Nephron progenitor cell (in vitro differentiated cells): ENCODE data around the gene TMCC1.

ENCODE experiments used
- DNase-seq: peaks from one replicate; pipeline ENCODE4 v3.0.0; 2021
- H3K27ac Mint-ChIP-seq: 2 replicates; pipeline ENCODE4 v1.8.0; 2021; ENCODE audit warnings: mild to moderate bottlenecking, moderate library complexity, mixed read lengths
- H3K27me3 Mint-ChIP-seq: 2 replicates; pipeline ENCODE4 v1.8.0; 2021; ENCODE audit warnings: mild to moderate bottlenecking, low read depth, mixed read lengths; ENCODE audit not compliant: poor library complexity
- H3K36me3 Mint-ChIP-seq: 2 replicates; pipeline ENCODE4 v1.8.0; 2021; ENCODE audit warnings: low read depth, mixed read lengths
- H3K4me1 Mint-ChIP-seq: 2 replicates; pipeline ENCODE4 v1.8.0; 2021; ENCODE audit warnings: mixed read lengths
- H3K4me3 Mint-ChIP-seq: 2 replicates; pipeline ENCODE4 v1.8.0; 2021; ENCODE audit warnings: mild to moderate bottlenecking, moderate library complexity, mixed read lengths
- H3K9me3 Mint-ChIP-seq: 2 replicates; pipeline ENCODE4 v1.8.0; 2021; ENCODE audit warnings: mild to moderate bottlenecking, moderate library complexity, mixed read lengths
- CTCF ChIP-seq: fragments of 200-600 bp; sonication (generic); IDR thresholded peaks from 2 replicates; pipeline ENCODE4 v1.5.0; 2021; ENCODE audit warnings: antibody characterized with exemption

The TMCC1 gene

DNA sequence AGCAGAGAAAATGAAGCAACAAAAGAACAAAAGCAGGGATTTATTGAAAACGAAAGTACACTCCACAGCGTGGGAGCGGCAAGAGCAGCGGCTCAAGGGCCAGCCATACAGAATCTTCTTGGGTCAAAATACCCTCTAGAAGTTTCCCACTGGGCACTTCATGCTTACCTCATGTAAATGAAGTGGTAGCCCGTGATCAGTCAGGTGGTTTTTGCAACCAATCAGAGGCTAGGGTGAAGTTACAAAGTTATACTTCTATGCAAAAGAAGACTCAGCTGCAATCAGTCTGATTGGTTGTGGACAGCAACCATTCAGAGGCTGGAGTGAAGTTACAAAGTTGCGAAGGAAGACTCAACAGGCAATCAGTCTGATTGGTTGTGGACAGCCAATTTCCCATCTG, 43.2 kb upstream of the TMCC1 start:
- Mint-ChIP-seq H3K4me3 (no peak overlapping the region), H3K27me3 (peaks cover 18% of the 10 kb centered on the region), H3K36me3 (no peaks in the 10 kb centered on the region), H3K27ac (peak overlapping the region; percentile 74), H3K9me3 (no peaks in the 10 kb centered on the region), H3K4me1 (peaks cover 18% of the 10 kb centered on the region)
- TF ChIP-seq CTCF: no peak
- DNase-seq: no peak

GRCh38 chr3:129934234-129935123, 41.0 kb upstream of the TMCC1 start:
- no peaks in the 10 kb centered on the region for H3K36me3 Mint-ChIP-seq
- no peak overlapping the region for H3K4me3 Mint-ChIP-seq
- TF ChIP-seq CTCF: peak; percentile 92

GRCh38 chr3:129933471-129933870, 40.0 kb upstream of the TMCC1 start:
- TF ChIP-seq CTCF: no peak
- H3K36me3 Mint-ChIP-seq: no peaks in the 10 kb centered on the region
- no peak for DNase-seq
- H3K4me1 Mint-ChIP-seq: peaks cover 18% of the 10 kb centered on the region
- peaks cover 18% of the 10 kb centered on the region for H3K9me3 Mint-ChIP-seq
- no peak overlapping the region for H3K27ac Mint-ChIP-seq
- H3K27me3 Mint-ChIP-seq: peaks cover 9% of the 10 kb centered on the region
- H3K4me3 Mint-ChIP-seq: no peak overlapping the region

More at GRCh38 chr3:129934234-129935123, 41.0 kb upstream of the TMCC1 start:
- Mint-ChIP-seq H3K27ac (no peak overlapping the region), H3K4me1 (peaks cover 18% of the 10 kb centered on the region), H3K9me3 (peaks cover 15% of the 10 kb centered on the region), H3K27me3 (peaks cover 9% of the 10 kb centered on the region)
- DNase-seq: peak; percentile 55

- Mint-ChIP-seq H3K4me3 (no peak overlapping the region), H3K36me3 (no peaks in the 10 kb centered on the region)
- TF ChIP-seq CTCF: no peak
Observed at GRCh38 chr3:129929383-129929782, 35.9 kb upstream of the TMCC1 start.

DNA sequence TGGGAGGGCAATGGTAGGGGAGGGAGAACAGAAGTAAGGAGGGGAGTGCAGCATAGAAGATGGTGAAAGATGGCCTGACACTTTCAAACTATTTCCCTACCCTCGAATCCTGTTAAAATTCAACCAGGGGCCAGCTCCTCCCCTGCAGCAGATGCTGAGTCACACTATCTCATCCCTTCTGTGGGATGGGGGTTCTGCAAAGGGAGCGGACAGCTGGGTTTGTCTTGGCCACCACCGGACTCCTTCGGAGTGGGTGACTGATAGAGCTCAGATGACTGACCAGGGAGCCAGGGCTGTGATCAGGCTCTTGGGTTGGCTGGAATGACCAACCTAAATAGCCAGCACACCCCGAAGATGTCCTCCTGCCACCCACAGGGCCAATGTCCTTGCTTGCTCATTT, 33.6 kb upstream of the TMCC1 start:
- Mint-ChIP-seq H3K9me3 (peaks cover 24% of the 10 kb centered on the region), H3K27ac (no peak overlapping the region), H3K36me3 (no peaks in the 10 kb centered on the region), H3K4me3 (no peak overlapping the region), H3K4me1 (no peaks in the 10 kb centered on the region), H3K27me3 (peaks cover 11% of the 10 kb centered on the region)
- TF ChIP-seq CTCF: no peak
- DNase-seq: no peak

More at GRCh38 chr3:129929383-129929782, 35.9 kb upstream of the TMCC1 start:
- Mint-ChIP-seq H3K9me3 (peaks cover 24% of the 10 kb centered on the region), H3K27ac (no peak overlapping the region), H3K27me3 (peaks cover 8% of the 10 kb centered on the region), H3K4me1 (no peaks in the 10 kb centered on the region)
- no peak for DNase-seq

DNA sequence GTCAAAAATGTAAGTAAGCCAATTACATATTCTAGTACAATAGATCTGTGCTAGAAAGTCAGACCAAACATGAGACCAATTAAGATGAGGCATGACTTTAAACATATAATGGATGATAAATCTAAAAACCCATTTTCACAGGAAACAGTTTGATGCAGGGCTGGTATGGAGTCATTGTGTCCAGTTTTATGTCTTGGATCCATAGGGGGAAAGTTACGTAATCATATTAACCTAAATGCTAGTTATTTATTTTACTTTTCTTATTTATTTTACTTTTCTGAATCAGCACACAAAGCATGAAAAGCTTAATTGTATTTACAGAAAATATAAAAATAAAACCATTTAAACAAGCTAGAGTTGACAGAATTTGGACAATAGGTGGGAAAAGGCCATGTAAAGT, 26.3 kb upstream of the TMCC1 start:
- Mint-ChIP-seq H3K36me3 (no peaks in the 10 kb centered on the region), H3K9me3 (peaks cover 38% of the 10 kb centered on the region), H3K4me1 (no peaks in the 10 kb centered on the region), H3K27ac (no peak overlapping the region), H3K4me3 (no peak overlapping the region), H3K27me3 (peaks cover 28% of the 10 kb centered on the region)
- DNase-seq: no peak
- no peak for TF ChIP-seq CTCF
